ENCODE data around the gene NR2F2.

The NR2F2 gene

GRCh38 chr15:96325541-96326327 is 4.8 kb upstream of the NR2F2 start:
- Histone ChIP-seq H3K9me3 (ENCODE audit: insufficient read depth, low read depth, low read length) (no peaks in the 10 kb centered on the region), H3K9ac (ENCODE audit: low read depth, low read length) (peak overlapping the region; percentile 31; the same call in 1 of the 2 replicates), H3K27me3 (ENCODE audit: insufficient read depth, low read length) (peaks cover 97% of the 10 kb centered on the region), H3K4me1 (ENCODE audit: insufficient read depth, low read length) (peaks cover 63% of the 10 kb centered on the region), H3K36me3 (ENCODE audit: insufficient read depth, low read length) (no peaks in the 10 kb centered on the region), H3K27ac (ENCODE audit: low read depth, low read length) (no peak overlapping the region), H3K4me3 (ENCODE audit: low read length) (peak overlapping the region; percentile 53)
- 2% methylated on average over 15 of the region's 17 CpGs for WGBS

DNA sequence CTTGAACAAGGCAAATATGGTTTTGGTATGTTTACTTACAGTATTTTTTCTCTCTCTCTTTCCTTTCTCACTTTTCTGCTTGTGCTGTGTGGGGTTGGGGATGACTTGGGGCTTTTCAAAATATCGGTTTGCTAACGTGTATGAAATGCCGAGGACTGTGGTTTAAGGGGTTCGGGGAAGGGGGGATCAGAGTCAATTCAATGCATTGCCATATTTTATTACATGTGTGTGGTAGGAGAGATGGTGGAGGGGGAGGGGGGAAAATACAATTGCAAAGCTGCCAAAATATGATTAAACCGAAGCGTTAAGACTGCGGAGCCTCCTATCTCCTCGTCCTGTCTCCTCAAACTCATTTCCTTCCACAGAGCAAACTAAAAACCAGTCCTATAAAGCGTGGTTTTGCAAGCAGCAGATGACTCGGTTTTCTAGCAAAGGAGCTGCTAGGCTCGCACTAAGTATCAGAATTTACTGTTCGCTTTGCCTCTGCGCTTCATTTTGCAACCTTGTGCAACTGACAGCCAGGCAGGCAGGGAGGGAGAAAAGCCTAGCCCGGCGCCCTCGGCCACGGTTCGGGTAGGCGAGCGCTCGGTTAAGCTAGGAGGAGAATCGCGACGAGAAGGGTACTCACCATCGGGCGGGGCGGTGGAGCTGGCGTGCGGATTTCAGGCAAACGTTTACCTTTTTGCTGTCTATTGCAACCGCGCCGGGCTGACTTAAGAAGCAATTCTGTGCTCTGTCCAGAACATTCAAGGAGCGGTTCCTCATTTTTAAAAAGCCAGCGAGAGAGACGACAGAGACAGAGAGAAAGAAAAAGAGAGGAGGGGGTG is 4.0 kb upstream of the NR2F2 start:
- peaks cover 95% of the 10 kb centered on the region for H3K27me3 ChIP-seq (ENCODE audit: insufficient read depth, low read length)
- H3K4me1 ChIP-seq (ENCODE audit: insufficient read depth, low read length), result peaks cover 56% of the 10 kb centered on the region
- peak overlapping the region; percentile 31; the same call in 1 of the 2 replicates for H3K9ac ChIP-seq (ENCODE audit: low read depth, low read length)
- 2% methylated on average over 36 of the region's 36 CpGs for WGBS
- no peak overlapping the region for H3K27ac ChIP-seq (ENCODE audit: low read depth, low read length)
- H3K9me3 ChIP-seq (ENCODE audit: insufficient read depth, low read depth, low read length), result no peaks in the 10 kb centered on the region
- peak overlapping the region; percentile 53 for H3K4me3 ChIP-seq (ENCODE audit: low read length)
- H3K36me3 ChIP-seq (ENCODE audit: insufficient read depth, low read length), result no peaks in the 10 kb centered on the region

GRCh38 chr15:96327155-96327741 is 3.3 kb upstream of the NR2F2 start:
- H3K36me3 ChIP-seq (ENCODE audit: insufficient read depth, low read length), result no peaks in the 10 kb centered on the region
- H3K9ac ChIP-seq (ENCODE audit: low read depth, low read length), result peak overlapping the region; percentile 31; the same call in 1 of the 2 replicates

DNA sequence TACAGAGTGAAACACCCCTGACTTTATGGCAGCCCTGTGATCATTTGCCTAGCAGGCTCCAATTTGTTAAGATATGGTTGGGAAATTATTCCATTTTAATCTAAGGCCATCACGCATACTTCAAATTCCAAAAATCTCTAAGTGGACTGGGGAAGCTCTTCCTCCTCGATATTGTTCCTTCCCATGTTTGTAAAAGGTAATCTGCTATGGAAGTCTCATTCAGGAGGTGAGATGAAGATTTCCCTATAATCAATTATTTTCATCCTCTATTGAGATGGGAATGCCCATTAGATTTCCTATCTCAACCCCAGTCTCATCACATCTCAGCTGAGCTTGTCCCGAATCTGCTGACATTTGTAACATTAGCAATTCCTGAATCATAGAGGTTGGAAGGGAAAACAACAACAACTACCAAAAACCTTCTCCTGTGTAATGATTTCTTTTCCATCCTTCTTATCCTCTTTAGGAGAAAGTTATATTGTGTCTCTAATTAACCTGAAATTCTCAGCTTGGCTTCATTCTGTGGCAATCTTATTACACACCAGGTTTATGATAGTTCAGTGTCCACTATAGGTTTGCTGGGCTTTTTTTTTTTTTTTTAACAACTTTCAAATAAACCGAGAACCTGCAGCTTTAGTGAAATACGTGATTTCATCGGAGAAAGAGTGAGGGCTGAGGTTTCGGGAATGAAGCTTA is 2.2 kb upstream of the NR2F2 start:
- Histone ChIP-seq H3K4me1 (ENCODE audit: insufficient read depth, low read length) (peaks cover 52% of the 10 kb centered on the region), H3K27ac (ENCODE audit: low read depth, low read length) (no peak overlapping the region), H3K9me3 (ENCODE audit: insufficient read depth, low read depth, low read length) (no peaks in the 10 kb centered on the region), H3K27me3 (ENCODE audit: insufficient read depth, low read length) (peaks cover 95% of the 10 kb centered on the region), H3K4me3 (ENCODE audit: low read length) (peak overlapping the region; percentile 14; the same call in 1 of the 2 replicates), H3K9ac (ENCODE audit: low read depth, low read length) (no peak overlapping the region), H3K36me3 (ENCODE audit: insufficient read depth, low read length) (no peaks in the 10 kb centered on the region)
- WGBS, result 0% methylated on average over 1 of the region's 7 CpGs

More at GRCh38 chr15:96327155-96327741, 3.3 kb upstream of the NR2F2 start:
- Histone ChIP-seq H3K4me1 (ENCODE audit: insufficient read depth, low read length) (peaks cover 54% of the 10 kb centered on the region), H3K27me3 (ENCODE audit: insufficient read depth, low read length) (peaks cover 95% of the 10 kb centered on the region), H3K27ac (ENCODE audit: low read depth, low read length) (no peak overlapping the region), H3K9me3 (ENCODE audit: insufficient read depth, low read depth, low read length) (no peaks in the 10 kb centered on the region), H3K4me3 (ENCODE audit: low read length) (peak overlapping the region; percentile 53)
- WGBS, result 0% methylated on average over 12 of the region's 14 CpGs

DNA sequence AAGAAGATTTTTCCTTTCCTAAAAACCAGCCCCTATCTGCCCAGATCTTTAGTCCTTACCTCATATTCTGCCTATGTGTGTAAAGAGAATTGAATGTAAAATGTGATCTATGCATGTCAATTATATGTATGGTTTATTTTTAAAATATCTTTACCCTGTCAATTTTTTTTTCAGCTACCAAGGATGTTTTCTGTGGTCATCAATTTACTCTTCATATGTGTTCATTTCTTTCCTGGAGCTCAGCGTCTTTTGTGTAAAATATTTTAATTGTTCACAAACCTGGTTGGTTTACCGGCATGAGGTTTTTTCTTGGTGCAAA is 1.7 kb upstream of the NR2F2 start:
- Histone ChIP-seq H3K9me3 (ENCODE audit: insufficient read depth, low read depth, low read length) (no peaks in the 10 kb centered on the region), H3K4me3 (ENCODE audit: low read length) (no peak overlapping the region), H3K4me1 (ENCODE audit: insufficient read depth, low read length) (peaks cover 49% of the 10 kb centered on the region), H3K9ac (ENCODE audit: low read depth, low read length) (no peak overlapping the region), H3K27ac (ENCODE audit: low read depth, low read length) (no peak overlapping the region), H3K27me3 (ENCODE audit: insufficient read depth, low read length) (peaks cover 95% of the 10 kb centered on the region), H3K36me3 (ENCODE audit: insufficient read depth, low read length) (no peaks in the 10 kb centered on the region)
- 11% methylated on average over 2 of the region's 2 CpGs for WGBS

- Histone ChIP-seq H3K9me3 (ENCODE audit: insufficient read depth, low read depth, low read length) (no peaks in the 10 kb centered on the region), H3K27ac (ENCODE audit: low read depth, low read length) (no peak overlapping the region), H3K27me3 (ENCODE audit: insufficient read depth, low read length) (peaks cover 95% of the 10 kb centered on the region), H3K4me3 (ENCODE audit: low read length) (peak overlapping the region; percentile 62), H3K4me1 (ENCODE audit: insufficient read depth, low read length) (peaks cover 50% of the 10 kb centered on the region), H3K9ac (ENCODE audit: low read depth, low read length) (no peak overlapping the region), H3K36me3 (ENCODE audit: insufficient read depth, low read length) (no peaks in the 10 kb centered on the region)
- 18% methylated on average over 7 of the region's 8 CpGs for WGBS
Observed at GRCh38 chr15:96329403-96329981, 1.0 kb upstream of the NR2F2 start.

DNA sequence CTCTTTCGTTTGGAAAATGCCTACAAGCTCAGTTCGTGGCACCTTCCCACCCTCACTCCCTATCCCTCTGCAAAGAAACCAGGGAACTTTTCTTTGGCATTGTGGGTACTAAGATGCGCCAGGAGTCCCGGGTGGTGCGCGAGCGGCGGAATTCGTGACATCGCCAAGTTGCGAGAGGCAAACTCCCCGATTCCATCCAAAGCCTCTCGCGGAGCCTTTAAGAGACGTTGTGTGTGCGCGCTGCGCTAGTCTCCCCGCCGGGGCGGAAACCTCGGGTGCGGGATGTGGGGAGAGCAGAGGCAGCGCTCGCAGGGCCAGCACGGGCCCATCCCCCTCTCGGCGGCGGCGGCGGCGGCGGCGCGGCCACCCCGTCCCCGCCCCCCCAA is 443 bp upstream of the NR2F2 start:
- under 1% methylated on average over 25 of the region's 37 CpGs for WGBS
- Histone ChIP-seq H3K4me3 (ENCODE audit: low read length) (peak overlapping the region; percentile 62), H3K27me3 (ENCODE audit: insufficient read depth, low read length) (peaks cover 95% of the 10 kb centered on the region)

GRCh38 chr15:96331144-96331944 is 844 bp downstream of the NR2F2 start:
- Histone ChIP-seq H3K36me3 (ENCODE audit: insufficient read depth, low read length) (no peaks in the 10 kb centered on the region; the same call in 1 of the 2 replicates), H3K9ac (ENCODE audit: low read depth, low read length) (peak overlapping the region; percentile 42; the same call in 1 of the 2 replicates), H3K27me3 (ENCODE audit: insufficient read depth, low read length) (peaks cover 95% of the 10 kb centered on the region), H3K4me3 (ENCODE audit: low read length) (peak overlapping the region; percentile 58), H3K27ac (ENCODE audit: low read depth, low read length) (no peak overlapping the region), H3K9me3 (ENCODE audit: insufficient read depth, low read depth, low read length) (no peaks in the 10 kb centered on the region), H3K4me1 (ENCODE audit: insufficient read depth, low read length) (peaks cover 51% of the 10 kb centered on the region)
- WGBS, result under 1% methylated on average over 71 of the region's 77 CpGs

More for the DNA sequence above, 443 bp upstream of the NR2F2 start:
- H3K27ac ChIP-seq (ENCODE audit: low read depth, low read length), result no peak overlapping the region
- no peaks in the 10 kb centered on the region for H3K36me3 ChIP-seq (ENCODE audit: insufficient read depth, low read length)
- H3K4me1 ChIP-seq (ENCODE audit: insufficient read depth, low read length), result peaks cover 51% of the 10 kb centered on the region
- 0 out of 2 replicates have a peak overlapping the region, but pooled peaks have one; percentile 8 for H3K9ac ChIP-seq (ENCODE audit: low read depth, low read length)
- no peaks in the 10 kb centered on the region for H3K9me3 ChIP-seq (ENCODE audit: insufficient read depth, low read depth, low read length)

- Histone ChIP-seq H3K9me3 (ENCODE audit: insufficient read depth, low read depth, low read length) (no peaks in the 10 kb centered on the region), H3K27ac (ENCODE audit: low read depth, low read length) (no peak overlapping the region), H3K27me3 (ENCODE audit: insufficient read depth, low read length) (peaks cover 95% of the 10 kb centered on the region), H3K9ac (ENCODE audit: low read depth, low read length) (peak overlapping the region; percentile 49; the same call in 1 of the 2 replicates), H3K36me3 (ENCODE audit: insufficient read depth, low read length) (no peaks in the 10 kb centered on the region; the same call in 1 of the 2 replicates), H3K4me3 (ENCODE audit: low read length) (peak overlapping the region; percentile 51), H3K4me1 (ENCODE audit: insufficient read depth, low read length) (peaks cover 55% of the 10 kb centered on the region)
- under 1% methylated on average over 70 of the region's 70 CpGs for WGBS
Observed at GRCh38 chr15:96331945-96332636, 1.6 kb downstream of the NR2F2 start.

Data from HUES64 (cell line).